ENCODE measurements around the gene ABHD8.

DNA sequence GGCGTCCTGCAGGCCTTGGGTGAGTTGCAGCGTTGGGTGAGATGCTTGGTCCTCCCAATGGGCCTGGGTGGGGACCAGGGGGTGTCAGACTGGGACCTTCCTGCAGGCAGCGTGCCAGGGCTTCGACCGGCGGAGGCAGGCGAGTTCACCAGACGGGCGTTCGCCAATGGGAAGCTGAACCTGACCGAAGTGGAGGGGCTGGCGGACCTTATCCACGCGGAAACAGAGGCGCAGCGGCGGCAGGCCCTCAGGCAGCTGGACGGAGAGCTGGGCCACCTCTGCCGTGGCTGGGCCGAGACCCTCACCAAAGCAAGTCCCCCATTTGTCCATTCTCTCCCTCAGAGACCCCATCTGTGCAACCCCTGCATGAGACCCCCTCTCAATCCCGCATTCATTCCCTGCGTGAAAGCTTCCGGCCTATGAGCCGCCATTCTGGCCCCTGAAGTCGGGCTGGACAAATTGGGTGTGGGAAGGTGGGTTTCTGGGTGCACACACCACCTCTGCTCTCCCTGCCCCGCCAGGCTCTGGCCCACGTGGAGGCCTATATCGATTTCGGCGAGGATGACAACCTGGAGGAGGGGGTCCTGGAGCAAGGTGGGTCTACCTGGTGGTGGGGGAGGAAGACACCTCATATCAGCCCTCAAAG, 35.3 kb upstream of the ABHD8 start:
- TF ChIP-seq CTCF (IDR thresholded peaks at IDR 0.05; ENCODE audit: low read length) (no peak), EZH2 (IDR thresholded peaks at IDR 0.05; ENCODE audit: borderline replicate concordance, low read length) (no peak)

Data from OCI-LY1 (cell line).